Measurements from ENCODE around the gene RABL2A. TPM values are rescaled to one million over a fixed set of nuclear protein-coding genes. Genes with fewer than 3 reads are reported as not detected.
"Not testable (repeated sequence)": the region's sequence is repeated elsewhere in the genome, so short reads cannot be mapped to it uniquely, and the experiment has no call there.

Gene RABL2A
- total RNA-seq, 4 donors from 2014 or later: 18.1 to 40.8 (median 27.2) TPM

GRCh38 chr2:113597572-113597971 lies 29.5 kb upstream of the RABL2A start:
- not testable (repeated sequence) for DNase-seq

GRCh38 chr2:113598180-113598579 lies 28.9 kb upstream of the RABL2A start:
- H3K9me3 ChIP-seq; intact Hi-C loops (cut with DNase I); H3K27ac ChIP-seq; H3K27me3 ChIP-seq; H3K36me3 ChIP-seq; H3K4me1 ChIP-seq; H3K4me3 ChIP-seq (replicated peaks in 1 of 3): not testable (repeated sequence)
- DNase-seq: peak; percentile 29
- 62 to 72% methylated on average over 2 to 8 of the region's 13 CpGs for WGBS, 2 donors

More at GRCh38 chr2:113597572-113597971, 29.5 kb upstream of the RABL2A start:
- no CpG with 5 or more reads among the region's 9 CpGs for WGBS, 2 donors
- H3K36me3 ChIP-seq; H3K4me1 ChIP-seq; H3K4me3 ChIP-seq (replicated peaks in 1 of 3); H3K27me3 ChIP-seq; intact Hi-C loops (cut with DNase I); H3K9me3 ChIP-seq; H3K27ac ChIP-seq: not testable (repeated sequence)

GRCh38 chr2:113598738-113599137 lies 28.3 kb upstream of the RABL2A start:
- 27% methylated on average over 5 of the region's 9 CpGs; no CpG with 5 or more reads in 1 of the 2 donors for WGBS, 2 donors
- H3K36me3 ChIP-seq; H3K9me3 ChIP-seq; H3K4me1 ChIP-seq; intact Hi-C loops (cut with DNase I); H3K27ac ChIP-seq; H3K27me3 ChIP-seq; H3K4me3 ChIP-seq (replicated peaks in 1 of 3): not testable (repeated sequence)
- DNase-seq: peak; percentile 57 to 76

GRCh38 chr2:113599208-113599607 lies 27.9 kb upstream of the RABL2A start:
- H3K36me3 ChIP-seq; intact Hi-C loops (cut with DNase I); H3K27ac ChIP-seq; H3K4me1 ChIP-seq; H3K4me3 ChIP-seq (replicated peaks in 1 of 3); H3K27me3 ChIP-seq; H3K9me3 ChIP-seq: not testable (repeated sequence)
- WGBS, 2 donors: 8% methylated on average over 1 of the region's 2 CpGs; no CpG with 5 or more reads in 1 of the 2 donors
- peak; percentile 37 to 39 for DNase-seq

- H3K36me3 ChIP-seq; intact Hi-C loops (cut with DNase I); H3K27ac ChIP-seq; H3K27me3 ChIP-seq; H3K4me3 ChIP-seq (replicated peaks in 1 of 3); H3K4me1 ChIP-seq; H3K9me3 ChIP-seq: not testable (repeated sequence)
- WGBS, 2 donors: 97% methylated on average over 26 to 30 of the region's 51 CpGs
- peak in 3 of 6 experiments; percentile 30 to 40 (median 34) for TF ChIP-seq CTCF (IDR thresholded peaks at IDR 0.05)
- peak; percentile 20 to 41 for DNase-seq
These were observed 24.9 kb upstream of the RABL2A start for GRCh38 chr2:113602040-113602769.

- Histone ChIP-seq H3K36me3 (no peaks in the 10 kb centered on the region), H3K9me3 (no peaks in the 10 kb centered on the region), H3K27me3 (no peaks in the 10 kb centered on the region), H3K4me3 (replicated peaks in 1 of 3) (peak overlapping the region in 1 of 3 donors; percentile 40), H3K4me1 (no peaks in the 10 kb centered on the region), H3K27ac (peak overlapping the region; percentile 26 to 71 (median 65))
- TF ChIP-seq POLR2A (IDR thresholded peaks at IDR 0.05) (no peak), CTCF (IDR thresholded peaks at IDR 0.05) (no peak)
- 51 to 77% methylated on average over 2 of the region's 2 CpGs for WGBS, 2 donors
- intact Hi-C loops (cut with DNase I): no loop called here
- DNase-seq: no peak
These were observed 24.1 kb upstream of the RABL2A start for GRCh38 chr2:113602869-113603466.

GRCh38 chr2:113603467-113604084 lies 23.5 kb upstream of the RABL2A start:
- intact Hi-C loops (cut with DNase I); H3K9me3 ChIP-seq; H3K4me1 ChIP-seq; H3K27me3 ChIP-seq; H3K36me3 ChIP-seq: not testable (repeated sequence)
- WGBS, 2 donors: 18 to 46% methylated on average over 19 to 52 of the region's 84 CpGs
- TF ChIP-seq POLR2A (IDR thresholded peaks at IDR 0.05): peak; percentile 46 to 73
- DNase-seq: peak; percentile 82 to 86
- H3K4me3 ChIP-seq (replicated peaks in 1 of 3): peak overlapping the region in 1 of 3 donors; percentile 40
- H3K27ac ChIP-seq: peak overlapping the region; percentile 81 to 91 (median 86)

Data from thyroid gland (tissue), 4 donors.